Activated B cell treated with CpG ODN at 0.5 μM for 24 hours (primary cell): Measurements from ENCODE around the gene ANGEL2. TPM values are rescaled to one million over a fixed set of nuclear protein-coding genes. Genes with fewer than 3 reads are reported as not detected.
"Not testable (repeated sequence)": the region's sequence is repeated elsewhere in the genome, so short reads cannot be mapped to it uniquely, and the experiment has no call there.

Experiments
- ATAC-seq: fragments of 200-7000 bp; cut with Tn5 transposase; one replicate; pipeline ENCODE4 v1.10.0; 2021; ENCODE audit warnings: low read depth, mild to moderate bottlenecking, moderate library complexity
- CTCF ChIA-PET: fragments of 350-600 bp; sonication (Branson Sonifier 250); formaldehyde crosslinking; loops from one replicate; lab custom pipeline; 2021; ENCODE audit warnings: antibody characterized with exemption; lab: Charles Lee
- POLR2A ChIA-PET: fragments of 350-600 bp; sonication (Branson Sonifier 250); formaldehyde crosslinking; loops from one replicate; lab custom pipeline; 2021; ENCODE audit warnings: antibody characterized with exemption; lab: Charles Lee
- DNase-seq: peaks from one replicate; pipeline ENCODE4 v3.0.0; 2022
- H3K27ac Mint-ChIP-seq: one replicate; pipeline ENCODE4 v1.8.0; 2020; ENCODE audit warnings: mixed read lengths
- H3K27me3 Mint-ChIP-seq: one replicate; pipeline ENCODE4 v1.8.0; 2021; ENCODE audit warnings: mixed read lengths
- H3K36me3 Mint-ChIP-seq: one replicate; pipeline ENCODE4 v1.8.0; 2021; ENCODE audit warnings: low read depth, mixed read lengths
- H3K4me1 Mint-ChIP-seq: one replicate; pipeline ENCODE4 v1.8.0; 2021; ENCODE audit warnings: mixed read lengths
- H3K4me3 Mint-ChIP-seq: one replicate; pipeline ENCODE4 v1.8.0; 2020; ENCODE audit warnings: mild to moderate bottlenecking, mixed read lengths
- H3K9me3 Mint-ChIP-seq: one replicate; pipeline ENCODE4 v1.8.0; 2020; ENCODE audit warnings: mixed read lengths
- intact Hi-C: fragments of 100-400 bp; cut with micrococcal nuclease; formaldehyde crosslinking; loops from one replicate; pipeline ENCODE4 v1.15.1; 2024
- total RNA-seq: library from RNA; stranded (reverse); gene quantifications from 2 replicates; pipeline ENCODE4 v1.2.3, GENCODE V29; 2022
- TF ChIP-seq, protein P1 (sequence below): fragments of 200-600 bp; IDR thresholded peaks from one replicate; pipeline ENCODE4 v1.8.0; 2022; ENCODE audit warnings: antibody characterized with exemption, mild to moderate bottlenecking

ANGEL2 gene
- total RNA-seq, 1 donor from 2014 or later, result 63.3 TPM

DNA sequence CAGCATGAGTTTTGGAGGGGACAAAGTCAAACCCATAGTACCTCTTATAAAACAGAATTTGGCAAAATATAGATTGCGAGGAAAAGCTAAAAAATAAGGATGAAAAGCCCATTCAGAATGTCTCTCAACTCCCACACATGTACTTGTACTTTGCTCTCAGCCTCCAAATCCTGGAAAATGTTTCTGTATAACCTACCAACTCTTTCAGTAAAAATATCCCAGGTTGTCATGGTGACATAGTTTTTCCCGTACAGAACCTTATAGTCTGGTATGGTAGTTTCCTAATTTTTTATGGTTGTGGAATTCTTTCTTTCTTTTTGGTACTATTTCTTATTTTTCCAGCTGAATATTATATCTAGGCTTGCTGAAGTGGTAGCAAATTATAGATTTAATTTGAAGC, 19.9 kb upstream of the ANGEL2 start:
- TF ChIP-seq, protein P1, sequence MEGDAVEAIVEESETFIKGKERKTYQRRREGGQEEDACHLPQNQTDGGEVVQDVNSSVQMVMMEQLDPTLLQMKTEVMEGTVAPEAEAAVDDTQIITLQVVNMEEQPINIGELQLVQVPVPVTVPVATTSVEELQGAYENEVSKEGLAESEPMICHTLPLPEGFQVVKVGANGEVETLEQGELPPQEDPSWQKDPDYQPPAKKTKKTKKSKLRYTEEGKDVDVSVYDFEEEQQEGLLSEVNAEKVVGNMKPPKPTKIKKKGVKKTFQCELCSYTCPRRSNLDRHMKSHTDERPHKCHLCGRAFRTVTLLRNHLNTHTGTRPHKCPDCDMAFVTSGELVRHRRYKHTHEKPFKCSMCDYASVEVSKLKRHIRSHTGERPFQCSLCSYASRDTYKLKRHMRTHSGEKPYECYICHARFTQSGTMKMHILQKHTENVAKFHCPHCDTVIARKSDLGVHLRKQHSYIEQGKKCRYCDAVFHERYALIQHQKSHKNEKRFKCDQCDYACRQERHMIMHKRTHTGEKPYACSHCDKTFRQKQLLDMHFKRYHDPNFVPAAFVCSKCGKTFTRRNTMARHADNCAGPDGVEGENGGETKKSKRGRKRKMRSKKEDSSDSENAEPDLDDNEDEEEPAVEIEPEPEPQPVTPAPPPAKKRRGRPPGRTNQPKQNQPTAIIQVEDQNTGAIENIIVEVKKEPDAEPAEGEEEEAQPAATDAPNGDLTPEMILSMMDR, result no peak
- ATAC-seq, result no peak
- H3K9me3 Mint-ChIP-seq, result no peaks in the 10 kb centered on the region
- POLR2A ChIA-PET, result no interaction called here
- H3K36me3 Mint-ChIP-seq, result no peaks in the 10 kb centered on the region
- peaks cover 28% of the 10 kb centered on the region for H3K27me3 Mint-ChIP-seq
- no peaks in the 10 kb centered on the region for H3K4me1 Mint-ChIP-seq
- H3K27ac Mint-ChIP-seq, result no peak overlapping the region
- no peak for DNase-seq
- no peak overlapping the region for H3K4me3 Mint-ChIP-seq
- intact Hi-C loops, result no loop called here
- CTCF ChIA-PET, result no interaction called here

DNA sequence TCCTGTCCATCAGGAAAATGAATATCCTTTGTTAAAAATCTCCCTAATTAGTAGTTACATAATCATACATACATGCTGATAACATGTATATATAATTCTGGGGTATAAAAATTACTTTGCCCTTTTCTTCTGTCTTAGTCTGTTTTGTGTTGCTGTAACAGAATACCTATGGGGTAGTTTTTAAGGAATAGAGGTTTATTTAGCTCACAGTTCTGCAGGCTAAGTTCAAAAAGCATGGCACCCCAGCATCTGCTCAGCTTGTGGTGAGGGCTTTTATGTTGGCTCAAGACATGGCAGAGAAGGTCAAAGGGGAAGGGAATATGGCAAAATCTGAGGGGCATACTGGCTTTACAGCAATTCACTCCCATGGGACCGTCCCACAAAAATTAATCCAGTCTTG, 19.0 kb upstream of the ANGEL2 start:
- DNase-seq, result no peak
- H3K27ac Mint-ChIP-seq, result no peak overlapping the region
- POLR2A ChIA-PET, result no interaction called here
- H3K9me3 Mint-ChIP-seq, result no peaks in the 10 kb centered on the region
- ATAC-seq, result no peak
- no peak overlapping the region for H3K4me3 Mint-ChIP-seq
- no peaks in the 10 kb centered on the region for H3K4me1 Mint-ChIP-seq
- TF ChIP-seq, protein P1, result no peak
- H3K27me3 Mint-ChIP-seq, result peaks cover 31% of the 10 kb centered on the region
- H3K36me3 Mint-ChIP-seq, result no peaks in the 10 kb centered on the region
- intact Hi-C loops, result no loop called here
- CTCF ChIA-PET, result no interaction called here

DNA sequence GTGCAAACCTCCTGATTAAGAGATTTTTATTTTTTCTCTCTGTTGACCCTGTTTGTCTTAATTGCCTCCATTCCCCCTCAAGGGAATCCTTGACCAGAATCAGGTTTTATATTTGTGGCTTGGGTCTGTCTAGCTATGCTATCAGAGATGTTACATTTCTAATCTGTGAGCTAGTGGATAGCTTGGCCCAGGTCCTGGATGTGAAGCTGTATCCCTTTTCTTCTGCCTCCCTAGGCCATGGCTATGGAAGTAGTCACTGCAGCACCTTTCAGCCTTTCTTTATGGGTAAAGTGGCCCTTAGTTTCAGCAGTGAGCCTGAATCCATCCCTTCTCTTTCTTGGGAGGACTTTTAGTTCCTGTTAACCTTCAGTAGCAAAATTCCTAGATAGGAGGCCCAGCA, 17.0 kb upstream of the ANGEL2 start:
- Mint-ChIP-seq H3K27ac (no peak overlapping the region), H3K4me3 (no peak overlapping the region), H3K4me1 (no peaks in the 10 kb centered on the region), H3K36me3 (no peaks in the 10 kb centered on the region), H3K27me3 (peaks cover 27% of the 10 kb centered on the region), H3K9me3 (no peaks in the 10 kb centered on the region)
- no peak for DNase-seq
- no peak for ATAC-seq
- POLR2A ChIA-PET, result no interaction called here
- intact Hi-C loops, result no loop called here
- TF ChIP-seq, protein P1, result no peak
- CTCF ChIA-PET, result no interaction called here

DNA sequence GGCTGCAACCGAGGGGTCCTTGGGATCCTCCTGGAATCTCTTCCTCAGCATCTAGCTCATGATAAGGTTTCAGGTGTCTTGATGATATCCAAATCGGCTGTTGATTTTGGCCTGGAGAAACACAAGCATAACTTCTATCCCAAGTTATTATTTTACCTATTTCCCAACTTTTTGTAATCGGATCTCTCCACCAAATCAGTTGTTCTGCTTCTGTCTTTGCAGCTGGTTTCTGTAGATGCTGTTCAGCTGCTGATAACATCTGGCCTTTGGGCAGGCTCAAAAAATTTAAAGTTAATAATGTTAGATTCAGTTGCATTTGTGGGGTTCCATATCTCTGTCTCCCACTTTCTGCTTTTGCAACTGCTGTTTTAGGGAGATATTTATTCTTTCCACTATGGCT, 11.4 kb upstream of the ANGEL2 start:
- H3K9me3 Mint-ChIP-seq, H3K4me3 Mint-ChIP-seq, DNase-seq, intact Hi-C loops, H3K27ac Mint-ChIP-seq, POLR2A ChIA-PET, ATAC-seq, H3K4me1 Mint-ChIP-seq, CTCF ChIA-PET, H3K36me3 Mint-ChIP-seq: not testable (repeated sequence)
- peaks cover 36% of the 10 kb centered on the region for H3K27me3 Mint-ChIP-seq

DNA sequence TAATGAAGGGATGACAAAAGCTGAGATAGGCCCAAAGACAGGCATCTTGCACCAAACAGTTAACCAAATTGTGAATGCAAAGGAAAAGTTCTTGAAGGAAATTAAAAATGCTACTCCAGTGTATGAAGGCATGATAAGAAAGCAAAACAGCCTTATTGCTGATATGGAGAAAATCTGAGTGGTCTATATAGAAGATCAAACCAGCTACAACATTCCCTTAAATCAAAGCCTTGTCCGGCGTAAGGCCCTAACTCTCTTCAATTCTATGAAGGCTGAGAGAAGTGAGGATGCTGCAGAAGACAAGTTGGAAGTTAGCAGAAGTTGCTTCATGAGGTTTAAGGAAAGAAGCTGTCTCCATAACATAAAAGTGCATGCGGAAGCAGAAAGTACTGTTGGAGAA, 4.3 kb upstream of the ANGEL2 start:
- CTCF ChIA-PET, result no interaction called here
- ATAC-seq (no peak), DNase-seq (no peak)
- POLR2A ChIA-PET, result no interaction called here
- Mint-ChIP-seq H3K4me1 (peaks cover 4% of the 10 kb centered on the region), H3K36me3 (peaks cover 4% of the 10 kb centered on the region), H3K27ac (no peak overlapping the region), H3K27me3 (peaks cover 14% of the 10 kb centered on the region), H3K4me3 (no peak overlapping the region), H3K9me3 (no peaks in the 10 kb centered on the region)
- intact Hi-C loops, result no loop called here
- TF ChIP-seq, protein P1, result no peak

DNA sequence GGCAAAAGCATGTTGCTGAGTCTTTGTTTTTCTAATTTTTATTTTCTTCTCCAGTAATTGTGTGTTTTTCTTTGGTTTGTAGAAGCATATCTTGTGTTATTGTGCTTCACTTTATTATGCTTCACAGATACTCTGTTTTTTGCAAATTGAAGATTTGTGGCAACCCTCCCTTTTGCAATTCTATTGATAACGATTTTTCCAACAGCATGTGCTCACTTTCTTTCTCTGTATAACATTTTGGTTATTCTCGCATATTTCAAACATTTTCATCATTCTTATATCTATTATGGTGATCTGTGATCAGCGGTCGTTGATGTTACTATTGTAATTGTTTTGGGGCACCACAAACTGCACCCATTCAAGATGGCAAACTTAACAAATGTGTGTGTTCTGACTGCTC, 3.8 kb upstream of the ANGEL2 start:
- H3K27me3 Mint-ChIP-seq, result peaks cover 14% of the 10 kb centered on the region
- ChIA-PET CTCF (no interaction called here), POLR2A (no interaction called here)
- DNase-seq, result no peak
- TF ChIP-seq, protein P1, result no peak
- no peak overlapping the region for H3K4me3 Mint-ChIP-seq
- ATAC-seq, result no peak
- peaks cover 6% of the 10 kb centered on the region for H3K4me1 Mint-ChIP-seq
- H3K36me3 Mint-ChIP-seq, result peaks cover 4% of the 10 kb centered on the region
- H3K9me3 Mint-ChIP-seq, result no peaks in the 10 kb centered on the region
- intact Hi-C loops, result loop anchor here (5.0 to 10.0 kb wide), 3 partner anchors 162 to 1765 kb away; partner anchors contain the start of genes DTL, FLVCR1, INTS7 and RCOR3
- H3K27ac Mint-ChIP-seq, result no peak overlapping the region
